Measurements from ENCODE around the gene SLC2A2. TPM values are rescaled to one million over a fixed set of nuclear protein-coding genes. Genes with fewer than 3 reads are reported as not detected.

The SLC2A2 gene
- total RNA-seq (2014; rRNA removed; shearing (Covaris generic)) (not detected in 2 replicates), polyA plus RNA-seq (2016; fragmentation: Nextera tagmentation; extraction: Ambion mirVana) (not detected in 2 replicates)

- Histone ChIP-seq H3K79me2 (ENCODE audit: insufficient read depth) (no peaks in the 10 kb centered on the region), H3K9me2 (ENCODE audit: insufficient read depth) (no peaks in the 10 kb centered on the region), H4K20me1 (ENCODE audit: insufficient read depth) (no peaks in the 10 kb centered on the region), H2AFZ (no peak within 1 kb of the TSS), H3K36me3 (ENCODE audit: low read depth) (no peaks in the 10 kb centered on the region), H3K27me3 (replicated peaks; ENCODE audit: insufficient read depth) (no peaks in the 10 kb centered on the region), H3K4me3 (no peak within 1 kb of the TSS), H3K27ac (no peak within 1 kb of the TSS), H3K9me3 (ENCODE audit: low read depth) (no peaks in the 10 kb centered on the region), H3K4me1 (ENCODE audit: insufficient read depth) (peaks cover 17% of the 10 kb centered on the region), H3K4me2 (ENCODE audit: unreplicated experiment) (no peak within 1 kb of the TSS), H3K9ac (no peak within 1 kb of the TSS), H3F3A (ENCODE audit: insufficient read depth) (peaks cover 22% of the 10 kb centered on the region)
- in situ Hi-C loops (cut with MboI): no loop called here
- no peak for DNase-seq
- no peak for TF ChIP-seq EZH2 (IDR thresholded peaks at IDR 0.05; ENCODE audit: insufficient read depth, poor library complexity, severe bottlenecking)
- TF ChIP-seq EZH2phosphoT487 (IDR thresholded peaks at IDR 0.05; ENCODE audit: insufficient read depth, low read depth): no peak
- 99 to 100% methylated on average over 4 of the region's 4 CpGs for WGBS, 2 experiments (ENCODE audit: low coverage in 1 of 2, low lambda C conversion rate in 2 of 2, missing lambda C conversion rate in 2 of 2)
These were observed at the start of gene SLC2A2 for GRCh38 chr3:171026597-171027293. TSS of gene SLC2A2 (minus strand) at chr3:171026720. CDS start at chr3:171026670, 50 bp downstream.

- DNase-seq: no peak
- no peaks in the 10 kb centered on the region for H3F3A ChIP-seq (ENCODE audit: insufficient read depth)
- no peaks in the 10 kb centered on the region for H3K79me2 ChIP-seq (ENCODE audit: insufficient read depth)
- no peak overlapping the region for H3K4me2 ChIP-seq (ENCODE audit: unreplicated experiment)
- no peaks in the 10 kb centered on the region for H3K9me3 ChIP-seq (ENCODE audit: low read depth)
- TF ChIP-seq EZH2 (IDR thresholded peaks at IDR 0.05; ENCODE audit: insufficient read depth, poor library complexity, severe bottlenecking): no peak
- no peak for TF ChIP-seq EZH2phosphoT487 (IDR thresholded peaks at IDR 0.05; ENCODE audit: insufficient read depth, low read depth)
- H3K36me3 ChIP-seq (ENCODE audit: low read depth): no peaks in the 10 kb centered on the region
- in situ Hi-C loops (cut with MboI): loop anchor here (25.0 kb wide), 1 partner anchor 490 kb away; no protein-coding TSS in a partner anchor
- no peaks in the 10 kb centered on the region for H3K27me3 ChIP-seq (replicated peaks; ENCODE audit: insufficient read depth)
- no peak overlapping the region for H3K4me3 ChIP-seq
- H3K9me2 ChIP-seq (ENCODE audit: insufficient read depth): no peaks in the 10 kb centered on the region
- H2AFZ ChIP-seq: no peak overlapping the region
- no peak overlapping the region for H3K9ac ChIP-seq
- no peaks in the 10 kb centered on the region for H4K20me1 ChIP-seq (ENCODE audit: insufficient read depth)
- no peak overlapping the region for H3K27ac ChIP-seq
- no peaks in the 10 kb centered on the region for H3K4me1 ChIP-seq (ENCODE audit: insufficient read depth)
These were observed 45.9 kb upstream of the SLC2A2 start for GRCh38 chr3:171072432-171072831.

GRCh38 chr3:171068658-171069057, 42.1 kb upstream of the SLC2A2 start:
- no peak overlapping the region for H3K4me2 ChIP-seq (ENCODE audit: unreplicated experiment)
- in situ Hi-C loops (cut with MboI): loop anchor here (25.0 kb wide), 1 partner anchor 494 kb away; no protein-coding TSS in a partner anchor
- TF ChIP-seq EZH2 (IDR thresholded peaks at IDR 0.05; ENCODE audit: insufficient read depth, poor library complexity, severe bottlenecking) (no peak), EZH2phosphoT487 (IDR thresholded peaks at IDR 0.05; ENCODE audit: insufficient read depth, low read depth) (no peak)
- H2AFZ ChIP-seq: no peak overlapping the region
- H3K4me1 ChIP-seq (ENCODE audit: insufficient read depth): no peaks in the 10 kb centered on the region
- H3K27me3 ChIP-seq (replicated peaks; ENCODE audit: insufficient read depth): no peaks in the 10 kb centered on the region
- no peaks in the 10 kb centered on the region for H3K36me3 ChIP-seq (ENCODE audit: low read depth)
- DNase-seq: no peak
- H3K27ac ChIP-seq: no peak overlapping the region
- H4K20me1 ChIP-seq (ENCODE audit: insufficient read depth): no peaks in the 10 kb centered on the region
- H3K9ac ChIP-seq: no peak overlapping the region
- H3K9me2 ChIP-seq (ENCODE audit: insufficient read depth): no peaks in the 10 kb centered on the region
- H3K4me3 ChIP-seq: no peak overlapping the region
- H3F3A ChIP-seq (ENCODE audit: insufficient read depth): no peaks in the 10 kb centered on the region
- H3K9me3 ChIP-seq (ENCODE audit: low read depth): no peaks in the 10 kb centered on the region
- no peaks in the 10 kb centered on the region for H3K79me2 ChIP-seq (ENCODE audit: insufficient read depth)
- WGBS, 2 experiments (ENCODE audit: low coverage in 1 of 2, low lambda C conversion rate in 2 of 2, missing lambda C conversion rate in 2 of 2): 91 to 94% methylated on average over 3 of the region's 3 CpGs

GRCh38 chr3:171066206-171066605, 39.7 kb upstream of the SLC2A2 start:
- no peak for DNase-seq
- Histone ChIP-seq H4K20me1 (ENCODE audit: insufficient read depth) (no peaks in the 10 kb centered on the region), H3K4me1 (ENCODE audit: insufficient read depth) (no peaks in the 10 kb centered on the region), H2AFZ (no peak overlapping the region), H3K79me2 (ENCODE audit: insufficient read depth) (no peaks in the 10 kb centered on the region), H3F3A (ENCODE audit: insufficient read depth) (no peaks in the 10 kb centered on the region), H3K4me3 (no peak overlapping the region), H3K4me2 (ENCODE audit: unreplicated experiment) (no peak overlapping the region), H3K9me3 (ENCODE audit: low read depth) (no peaks in the 10 kb centered on the region), H3K27ac (no peak overlapping the region), H3K36me3 (ENCODE audit: low read depth) (no peaks in the 10 kb centered on the region), H3K27me3 (replicated peaks; ENCODE audit: insufficient read depth) (no peaks in the 10 kb centered on the region), H3K9ac (no peak overlapping the region), H3K9me2 (ENCODE audit: insufficient read depth) (no peaks in the 10 kb centered on the region)
- TF ChIP-seq EZH2phosphoT487 (IDR thresholded peaks at IDR 0.05; ENCODE audit: insufficient read depth, low read depth) (no peak), EZH2 (IDR thresholded peaks at IDR 0.05; ENCODE audit: insufficient read depth, poor library complexity, severe bottlenecking) (no peak)
- in situ Hi-C loops (cut with MboI): loop anchor here (25.0 kb wide), 1 partner anchor 496 kb away; no protein-coding TSS in a partner anchor
- WGBS, 2 experiments (ENCODE audit: low coverage in 1 of 2, low lambda C conversion rate in 2 of 2, missing lambda C conversion rate in 2 of 2): 83 to 87% methylated on average over 6 of the region's 6 CpGs

Measured in GM23248 (cell line).